ENCODE results near the gene PELI2. TPM values are rescaled to one million over a fixed set of nuclear protein-coding genes. Genes with fewer than 3 reads are reported as not detected.

PELI2 gene
- polyA plus RNA-seq, 1 donor: 25.7 TPM

- Histone ChIP-seq H3K9me3 (ENCODE audit: control insufficient read depth, low read depth, low read length) (no peaks in the 10 kb centered on the region), H3K27ac (ENCODE audit: low read length) (no peak overlapping the region), H3K4me3 (ENCODE audit: low read length) (no peak overlapping the region), H3K36me3 (ENCODE audit: control insufficient read depth, insufficient read depth, low read length) (no peaks in the 10 kb centered on the region), H3K4me1 (ENCODE audit: control insufficient read depth, insufficient read depth, low read length) (peaks cover 27% of the 10 kb centered on the region), H3K27me3 (ENCODE audit: control insufficient read depth, insufficient read depth, low read length) (no peaks in the 10 kb centered on the region)
- WGBS (ENCODE audit: insufficient coverage, low lambda C conversion rate): no CpG with 5 or more reads among the region's 2 CpGs
- no peak for DNase-seq
Measured at GRCh38 chr14:56212521-56212920, 94.3 kb downstream of the PELI2 start.

GRCh38 chr14:56213306-56213705 is 95.1 kb downstream of the PELI2 start:
- no peaks in the 10 kb centered on the region for H3K27me3 ChIP-seq (ENCODE audit: control insufficient read depth, insufficient read depth, low read length)
- no CpG with 5 or more reads among the region's 1 CpG for WGBS (ENCODE audit: insufficient coverage, low lambda C conversion rate)
- H3K4me1 ChIP-seq (ENCODE audit: control insufficient read depth, insufficient read depth, low read length): peaks cover 19% of the 10 kb centered on the region
- peak in 1 of 2 donors; percentile 70 for DNase-seq
- peak overlapping the region; percentile 52 for H3K27ac ChIP-seq (ENCODE audit: low read length)
- no peaks in the 10 kb centered on the region for H3K36me3 ChIP-seq (ENCODE audit: control insufficient read depth, insufficient read depth, low read length)
- no peak overlapping the region for H3K4me3 ChIP-seq (ENCODE audit: low read length)
- H3K9me3 ChIP-seq (ENCODE audit: control insufficient read depth, low read depth, low read length): no peaks in the 10 kb centered on the region

GRCh38 chr14:56215180-56215579 is 97.0 kb downstream of the PELI2 start:
- no CpG with 5 or more reads among the region's 3 CpGs for WGBS (ENCODE audit: insufficient coverage, low lambda C conversion rate)
- Histone ChIP-seq H3K27me3 (ENCODE audit: control insufficient read depth, insufficient read depth, low read length) (no peaks in the 10 kb centered on the region), H3K9me3 (ENCODE audit: control insufficient read depth, low read depth, low read length) (no peaks in the 10 kb centered on the region), H3K4me3 (ENCODE audit: low read length) (no peak overlapping the region), H3K36me3 (ENCODE audit: control insufficient read depth, insufficient read depth, low read length) (no peaks in the 10 kb centered on the region), H3K27ac (ENCODE audit: low read length) (no peak overlapping the region), H3K4me1 (ENCODE audit: control insufficient read depth, insufficient read depth, low read length) (peaks cover 14% of the 10 kb centered on the region)
- DNase-seq: no peak

- H3K36me3 ChIP-seq (ENCODE audit: control insufficient read depth, insufficient read depth, low read length): no peaks in the 10 kb centered on the region
- H3K4me1 ChIP-seq (ENCODE audit: control insufficient read depth, insufficient read depth, low read length): peaks cover 14% of the 10 kb centered on the region
- no peaks in the 10 kb centered on the region for H3K27me3 ChIP-seq (ENCODE audit: control insufficient read depth, insufficient read depth, low read length)
- DNase-seq: peak in 1 of 2 donors; percentile 37
- WGBS (ENCODE audit: insufficient coverage, low lambda C conversion rate): no CpG with 5 or more reads among the region's 5 CpGs
- no peaks in the 10 kb centered on the region for H3K9me3 ChIP-seq (ENCODE audit: control insufficient read depth, low read depth, low read length)
- H3K27ac ChIP-seq (ENCODE audit: low read length): no peak overlapping the region
- H3K4me3 ChIP-seq (ENCODE audit: low read length): no peak overlapping the region
Measured at GRCh38 chr14:56216626-56217379, 98.6 kb downstream of the PELI2 start.

GRCh38 chr14:56217380-56218045 is 99.3 kb downstream of the PELI2 start:
- Histone ChIP-seq H3K4me3 (ENCODE audit: low read length) (no peak overlapping the region), H3K27ac (ENCODE audit: low read length) (no peak overlapping the region), H3K27me3 (ENCODE audit: control insufficient read depth, insufficient read depth, low read length) (no peaks in the 10 kb centered on the region), H3K4me1 (ENCODE audit: control insufficient read depth, insufficient read depth, low read length) (peaks cover 14% of the 10 kb centered on the region), H3K9me3 (ENCODE audit: control insufficient read depth, low read depth, low read length) (no peaks in the 10 kb centered on the region), H3K36me3 (ENCODE audit: control insufficient read depth, insufficient read depth, low read length) (no peaks in the 10 kb centered on the region)
- no peak for DNase-seq
- WGBS (ENCODE audit: insufficient coverage, low lambda C conversion rate): no CpG with 5 or more reads among the region's 7 CpGs

GRCh38 chr14:56219666-56220413 is 101.6 kb downstream of the PELI2 start:
- no peaks in the 10 kb centered on the region for H3K36me3 ChIP-seq (ENCODE audit: control insufficient read depth, insufficient read depth, low read length)
- peak in 1 of 2 donors; percentile 35 for DNase-seq

GRCh38 chr14:56221382-56222128 is 103.3 kb downstream of the PELI2 start:
- H3K4me3 ChIP-seq (ENCODE audit: low read length): no peak overlapping the region
- H3K4me1 ChIP-seq (ENCODE audit: control insufficient read depth, insufficient read depth, low read length): peaks cover 24% of the 10 kb centered on the region
- no peaks in the 10 kb centered on the region for H3K36me3 ChIP-seq (ENCODE audit: control insufficient read depth, insufficient read depth, low read length)
- 80% methylated on average over 2 of the region's 7 CpGs for WGBS (ENCODE audit: insufficient coverage, low lambda C conversion rate)
- no peak overlapping the region for H3K27ac ChIP-seq (ENCODE audit: low read length)
- H3K27me3 ChIP-seq (ENCODE audit: control insufficient read depth, insufficient read depth, low read length): no peaks in the 10 kb centered on the region
- DNase-seq: no peak
- no peaks in the 10 kb centered on the region for H3K9me3 ChIP-seq (ENCODE audit: control insufficient read depth, low read depth, low read length)

More at GRCh38 chr14:56219666-56220413, 101.6 kb downstream of the PELI2 start:
- no peak overlapping the region for H3K4me3 ChIP-seq (ENCODE audit: low read length)
- no peaks in the 10 kb centered on the region for H3K9me3 ChIP-seq (ENCODE audit: control insufficient read depth, low read depth, low read length)
- peaks cover 15% of the 10 kb centered on the region for H3K4me1 ChIP-seq (ENCODE audit: control insufficient read depth, insufficient read depth, low read length)
- H3K27ac ChIP-seq (ENCODE audit: low read length): no peak overlapping the region
- no peaks in the 10 kb centered on the region for H3K27me3 ChIP-seq (ENCODE audit: control insufficient read depth, insufficient read depth, low read length)
- WGBS (ENCODE audit: insufficient coverage, low lambda C conversion rate): 88% methylated on average over 4 of the region's 7 CpGs

- DNase-seq: peak; percentile 38 to 76
- Histone ChIP-seq H3K9me3 (ENCODE audit: control insufficient read depth, low read depth, low read length) (peaks cover 6% of the 10 kb centered on the region), H3K36me3 (ENCODE audit: control insufficient read depth, insufficient read depth, low read length) (no peaks in the 10 kb centered on the region), H3K4me3 (ENCODE audit: low read length) (no peak overlapping the region), H3K4me1 (ENCODE audit: control insufficient read depth, insufficient read depth, low read length) (peaks cover 20% of the 10 kb centered on the region), H3K27me3 (ENCODE audit: control insufficient read depth, insufficient read depth, low read length) (no peaks in the 10 kb centered on the region), H3K27ac (ENCODE audit: low read length) (peak overlapping the region; percentile 93)
- no CpG with 5 or more reads among the region's 1 CpG for WGBS (ENCODE audit: insufficient coverage, low lambda C conversion rate)
Measured at GRCh38 chr14:56224229-56224628, 106.0 kb downstream of the PELI2 start.

GRCh38 chr14:56224691-56225681 is 106.8 kb downstream of the PELI2 start:
- peaks cover 20% of the 10 kb centered on the region for H3K4me1 ChIP-seq (ENCODE audit: control insufficient read depth, insufficient read depth, low read length)
- no peaks in the 10 kb centered on the region for H3K36me3 ChIP-seq (ENCODE audit: control insufficient read depth, insufficient read depth, low read length)
- H3K9me3 ChIP-seq (ENCODE audit: control insufficient read depth, low read depth, low read length): peaks cover 6% of the 10 kb centered on the region
- H3K27ac ChIP-seq (ENCODE audit: low read length): peak overlapping the region; percentile 93
- peak; percentile 91 to 96 for DNase-seq
- WGBS (ENCODE audit: insufficient coverage, low lambda C conversion rate): 0% methylated on average over 1 of the region's 17 CpGs
- H3K4me3 ChIP-seq (ENCODE audit: low read length): peak overlapping the region; percentile 37
- H3K27me3 ChIP-seq (ENCODE audit: control insufficient read depth, insufficient read depth, low read length): no peaks in the 10 kb centered on the region
